Measurements from ENCODE around the gene PPARD. TPM values are rescaled to one million over a fixed set of nuclear protein-coding genes. Genes with fewer than 3 reads are reported as not detected.

The PPARD gene
- polyA plus RNA-seq, 1 donor from 2014 or later: 1.3 TPM

DNA sequence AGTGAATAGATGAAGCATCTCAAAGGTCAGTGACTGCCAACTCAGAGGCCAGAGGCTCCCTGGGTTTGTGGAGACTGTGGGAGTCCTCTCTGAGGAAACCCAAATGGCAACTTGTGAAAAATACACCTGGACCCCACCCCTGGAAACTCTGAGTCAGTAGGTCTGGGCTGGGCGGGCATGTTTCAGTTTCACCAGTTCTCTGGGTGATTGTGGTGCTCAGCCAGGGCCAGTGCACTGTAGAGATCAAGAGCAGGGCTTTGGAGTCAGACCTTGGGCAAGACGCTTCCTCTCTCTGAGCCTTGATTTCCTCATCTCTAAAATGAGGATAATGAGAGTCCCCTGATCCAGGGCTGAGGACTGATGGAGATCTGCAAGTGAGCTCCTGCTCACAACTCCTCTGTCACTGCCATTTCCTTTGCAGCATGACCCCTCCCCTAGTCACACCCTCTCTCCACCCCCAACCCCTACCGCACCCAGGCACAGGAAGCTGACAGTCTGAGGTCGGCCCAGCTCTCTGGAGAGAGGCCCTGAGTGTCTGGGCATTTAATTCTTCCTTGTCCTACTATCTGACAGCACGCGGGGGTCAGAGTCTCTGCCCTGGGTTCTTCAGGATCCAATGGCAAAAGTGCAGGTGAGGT is 39.6 kb upstream of the PPARD start:
- H3K27me3 ChIP-seq (ENCODE audit: insufficient read depth, low read depth, low read length): no peaks in the 10 kb centered on the region
- no peaks in the 10 kb centered on the region for H4K20me1 ChIP-seq (ENCODE audit: insufficient read depth)
- no peak overlapping the region for H3K9ac ChIP-seq (ENCODE audit: low read length)
- H3K9me3 ChIP-seq (ENCODE audit: low read length): no peaks in the 10 kb centered on the region
- no peak overlapping the region for H2AFZ ChIP-seq (ENCODE audit: low read depth, low read length)
- no peak overlapping the region for H3K4me2 ChIP-seq (ENCODE audit: low read length)
- TF ChIP-seq, protein P1, sequence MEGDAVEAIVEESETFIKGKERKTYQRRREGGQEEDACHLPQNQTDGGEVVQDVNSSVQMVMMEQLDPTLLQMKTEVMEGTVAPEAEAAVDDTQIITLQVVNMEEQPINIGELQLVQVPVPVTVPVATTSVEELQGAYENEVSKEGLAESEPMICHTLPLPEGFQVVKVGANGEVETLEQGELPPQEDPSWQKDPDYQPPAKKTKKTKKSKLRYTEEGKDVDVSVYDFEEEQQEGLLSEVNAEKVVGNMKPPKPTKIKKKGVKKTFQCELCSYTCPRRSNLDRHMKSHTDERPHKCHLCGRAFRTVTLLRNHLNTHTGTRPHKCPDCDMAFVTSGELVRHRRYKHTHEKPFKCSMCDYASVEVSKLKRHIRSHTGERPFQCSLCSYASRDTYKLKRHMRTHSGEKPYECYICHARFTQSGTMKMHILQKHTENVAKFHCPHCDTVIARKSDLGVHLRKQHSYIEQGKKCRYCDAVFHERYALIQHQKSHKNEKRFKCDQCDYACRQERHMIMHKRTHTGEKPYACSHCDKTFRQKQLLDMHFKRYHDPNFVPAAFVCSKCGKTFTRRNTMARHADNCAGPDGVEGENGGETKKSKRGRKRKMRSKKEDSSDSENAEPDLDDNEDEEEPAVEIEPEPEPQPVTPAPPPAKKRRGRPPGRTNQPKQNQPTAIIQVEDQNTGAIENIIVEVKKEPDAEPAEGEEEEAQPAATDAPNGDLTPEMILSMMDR (IDR thresholded peaks at IDR 0.05; ENCODE audit: poor library complexity, severe bottlenecking): no peak
- no peak for TF ChIP-seq RAD21 (conservative IDR thresholded peaks at IDR 0.05)
- no peak for TF ChIP-seq SMC3 (conservative IDR thresholded peaks at IDR 0.05; ENCODE audit: poor library complexity)
- TF ChIP-seq EZH2 (IDR thresholded peaks at IDR 0.05; ENCODE audit: borderline replicate concordance, insufficient read depth, low read length, poor library complexity, severe bottlenecking): no peak
- TF ChIP-seq POLR2AphosphoS5 (IDR thresholded peaks at IDR 0.05): no peak
- TF ChIP-seq MXI1 (conservative IDR thresholded peaks at IDR 0.05; ENCODE audit: poor library complexity, severe bottlenecking): no peak
- no peak for TF ChIP-seq EP300 (conservative IDR thresholded peaks at IDR 0.05; ENCODE audit: poor library complexity, severe bottlenecking)
- no peak for TF ChIP-seq TAF1 (IDR thresholded peaks at IDR 0.05; ENCODE audit: low read depth)
- TF ChIP-seq, protein P2, sequence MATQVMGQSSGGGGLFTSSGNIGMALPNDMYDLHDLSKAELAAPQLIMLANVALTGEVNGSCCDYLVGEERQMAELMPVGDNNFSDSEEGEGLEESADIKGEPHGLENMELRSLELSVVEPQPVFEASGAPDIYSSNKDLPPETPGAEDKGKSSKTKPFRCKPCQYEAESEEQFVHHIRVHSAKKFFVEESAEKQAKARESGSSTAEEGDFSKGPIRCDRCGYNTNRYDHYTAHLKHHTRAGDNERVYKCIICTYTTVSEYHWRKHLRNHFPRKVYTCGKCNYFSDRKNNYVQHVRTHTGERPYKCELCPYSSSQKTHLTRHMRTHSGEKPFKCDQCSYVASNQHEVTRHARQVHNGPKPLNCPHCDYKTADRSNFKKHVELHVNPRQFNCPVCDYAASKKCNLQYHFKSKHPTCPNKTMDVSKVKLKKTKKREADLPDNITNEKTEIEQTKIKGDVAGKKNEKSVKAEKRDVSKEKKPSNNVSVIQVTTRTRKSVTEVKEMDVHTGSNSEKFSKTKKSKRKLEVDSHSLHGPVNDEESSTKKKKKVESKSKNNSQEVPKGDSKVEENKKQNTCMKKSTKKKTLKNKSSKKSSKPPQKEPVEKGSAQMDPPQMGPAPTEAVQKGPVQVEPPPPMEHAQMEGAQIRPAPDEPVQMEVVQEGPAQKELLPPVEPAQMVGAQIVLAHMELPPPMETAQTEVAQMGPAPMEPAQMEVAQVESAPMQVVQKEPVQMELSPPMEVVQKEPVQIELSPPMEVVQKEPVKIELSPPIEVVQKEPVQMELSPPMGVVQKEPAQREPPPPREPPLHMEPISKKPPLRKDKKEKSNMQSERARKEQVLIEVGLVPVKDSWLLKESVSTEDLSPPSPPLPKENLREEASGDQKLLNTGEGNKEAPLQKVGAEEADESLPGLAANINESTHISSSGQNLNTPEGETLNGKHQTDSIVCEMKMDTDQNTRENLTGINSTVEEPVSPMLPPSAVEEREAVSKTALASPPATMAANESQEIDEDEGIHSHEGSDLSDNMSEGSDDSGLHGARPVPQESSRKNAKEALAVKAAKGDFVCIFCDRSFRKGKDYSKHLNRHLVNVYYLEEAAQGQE (IDR thresholded peaks at IDR 0.05; ENCODE audit: borderline replicate concordance): no peak
- H3F3A ChIP-seq (ENCODE audit: insufficient read depth, low read length, poor library complexity, severe bottlenecking): no peaks in the 10 kb centered on the region
- no peaks in the 10 kb centered on the region for H3K79me2 ChIP-seq (replicated peaks; ENCODE audit: insufficient read depth, low read length)
- H3K36me3 ChIP-seq (ENCODE audit: insufficient read depth, low read length): no peaks in the 10 kb centered on the region
- H3K27ac ChIP-seq (ENCODE audit: low read length): no peak overlapping the region
- H3K9me2 ChIP-seq (ENCODE audit: insufficient read depth, low read length): no peaks in the 10 kb centered on the region
- no peak overlapping the region for H3K4me3 ChIP-seq (ENCODE audit: low read length)

DNA sequence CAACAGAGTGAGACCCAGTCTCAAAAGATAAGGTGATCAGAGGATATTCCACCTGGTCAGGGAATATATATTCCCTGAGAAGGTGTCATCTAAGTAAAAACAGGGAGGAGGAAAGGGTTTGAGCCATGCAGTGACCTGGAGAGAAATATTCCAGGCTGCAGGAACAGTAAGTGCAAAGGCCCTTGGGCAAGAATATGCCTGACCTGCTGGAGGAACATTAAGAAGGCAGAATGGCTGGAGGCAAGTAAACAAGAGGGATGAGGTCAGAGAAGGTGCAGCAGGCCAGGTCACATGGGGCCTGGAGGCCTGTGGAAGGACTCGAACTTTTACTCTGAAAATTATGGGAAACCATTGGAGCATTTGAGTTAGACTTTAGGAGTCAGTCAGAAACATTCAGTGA is 38.1 kb upstream of the PPARD start:
- Histone ChIP-seq H2AFZ (ENCODE audit: low read depth, low read length) (no peak overlapping the region), H3F3A (ENCODE audit: insufficient read depth, low read length, poor library complexity, severe bottlenecking) (no peaks in the 10 kb centered on the region), H3K9me2 (ENCODE audit: insufficient read depth, low read length) (no peaks in the 10 kb centered on the region), H4K20me1 (ENCODE audit: insufficient read depth) (no peaks in the 10 kb centered on the region), H3K9me3 (ENCODE audit: low read length) (no peaks in the 10 kb centered on the region), H3K4me3 (ENCODE audit: low read length) (no peak overlapping the region), H3K27me3 (ENCODE audit: insufficient read depth, low read depth, low read length) (no peaks in the 10 kb centered on the region), H3K27ac (ENCODE audit: low read length) (no peak overlapping the region), H3K36me3 (ENCODE audit: insufficient read depth, low read length) (no peaks in the 10 kb centered on the region), H3K9ac (ENCODE audit: low read length) (no peak overlapping the region), H3K79me2 (replicated peaks; ENCODE audit: insufficient read depth, low read length) (no peaks in the 10 kb centered on the region), H3K4me2 (ENCODE audit: low read length) (no peak overlapping the region)
- no peak for TF ChIP-seq POLR2AphosphoS5 (IDR thresholded peaks at IDR 0.05)
- TF ChIP-seq, protein P2 (IDR thresholded peaks at IDR 0.05; ENCODE audit: borderline replicate concordance): no peak
- TF ChIP-seq TAF1 (IDR thresholded peaks at IDR 0.05; ENCODE audit: low read depth): no peak
- TF ChIP-seq, protein P1 (IDR thresholded peaks at IDR 0.05; ENCODE audit: poor library complexity, severe bottlenecking): no peak

All from neural cell (in vitro differentiated cells).